HTR-8/SVneo (cell line): ENCODE results near the gene PAK1.
"Not testable (repeated sequence)": the region's sequence is repeated elsewhere in the genome, so short reads cannot be mapped to it uniquely, and the experiment has no call there.

Experiments used
- DNase-seq: peaks from one replicate; pipeline ENCODE4 v3.0.0; 2011; ENCODE audit warnings: low spot score, mixed read lengths; ENCODE audit not compliant: insufficient read length
- FAIRE-seq: peaks from 2 replicates; lab custom pipeline; 2011; peaks lifted over from hg19 to GRCh38; lab: Jason Lieb, UNC

The PAK1 gene

GRCh38 chr11:77383349-77383748 is 90.5 kb downstream of the PAK1 start:
- not testable (repeated sequence) for FAIRE-seq, DNase-seq

GRCh38 chr11:77381729-77382665 is 91.9 kb downstream of the PAK1 start:
- DNase-seq (no peak), FAIRE-seq (no peak)

GRCh38 chr11:77379934-77380333 is 94.0 kb downstream of the PAK1 start:
- FAIRE-seq (no peak), DNase-seq (no peak)

GRCh38 chr11:77379253-77379652 is 94.6 kb downstream of the PAK1 start:
- DNase-seq = no peak
- no peak for FAIRE-seq

GRCh38 chr11:77377734-77378133 is 96.2 kb downstream of the PAK1 start:
- DNase-seq (no peak), FAIRE-seq (no peak)

- FAIRE-seq (no peak), DNase-seq (no peak)
Measured at GRCh38 chr11:77375107-77375506, 98.8 kb downstream of the PAK1 start.

GRCh38 chr11:77374611-77375031 is 99.3 kb downstream of the PAK1 start:
- DNase-seq = no peak
- no peak for FAIRE-seq

GRCh38 chr11:77374108-77374507 is 99.8 kb downstream of the PAK1 start:
- DNase-seq = no peak
- FAIRE-seq = no peak

GRCh38 chr11:77372726-77373125 is 101.2 kb downstream of the PAK1 start:
- FAIRE-seq (no peak), DNase-seq (no peak)

GRCh38 chr11:77371646-77372045 is 102.2 kb downstream of the PAK1 start:
- no peak for FAIRE-seq
- no peak for DNase-seq

GRCh38 chr11:77370217-77370616 is 103.7 kb downstream of the PAK1 start:
- DNase-seq = no peak
- no peak for FAIRE-seq

GRCh38 chr11:77361184-77361583 is 112.7 kb downstream of the PAK1 start:
- FAIRE-seq = no peak
- DNase-seq = peak; percentile 27

GRCh38 chr11:77359481-77359880 is 114.4 kb downstream of the PAK1 start:
- DNase-seq (no peak), FAIRE-seq (no peak)

GRCh38 chr11:77353131-77353530 is 120.8 kb downstream of the PAK1 start:
- no peak for DNase-seq
- FAIRE-seq = no peak

GRCh38 chr11:77351281-77351886 is 122.5 kb downstream of the PAK1 start:
- no peak for DNase-seq
- FAIRE-seq = no peak

- FAIRE-seq = no peak
Measured at GRCh38 chr11:77347948-77348347, 125.9 kb downstream of the PAK1 start.

GRCh38 chr11:77346906-77347603 is 126.8 kb downstream of the PAK1 start:
- DNase-seq = peak; percentile 12
- FAIRE-seq = no peak

More at GRCh38 chr11:77347948-77348347, 125.9 kb downstream of the PAK1 start:
- DNase-seq = no peak

- DNase-seq (no peak), FAIRE-seq (no peak)
Measured at GRCh38 chr11:77345621-77346020, 128.3 kb downstream of the PAK1 start.

- no peak for DNase-seq
- no peak for FAIRE-seq
Measured at GRCh38 chr11:77340501-77340900, 133.4 kb downstream of the PAK1 start.

GRCh38 chr11:77332259-77332658 is 141.6 kb downstream of the PAK1 start:
- FAIRE-seq = no peak

GRCh38 chr11:77325159-77325558 is 148.7 kb downstream of the PAK1 start:
- DNase-seq (no peak), FAIRE-seq (no peak)

More at GRCh38 chr11:77332259-77332658, 141.6 kb downstream of the PAK1 start:
- no peak for DNase-seq
